Tibial nerve (tissue), 4 donors: ENCODE data around the gene TTC3. TPM values are rescaled to one million over a fixed set of nuclear protein-coding genes. Genes with fewer than 3 reads are reported as not detected.

Experiments used
- DNase-seq, 2 donors: peaks; one replicate each; pipeline ENCODE4 v3.0.0-alpha.2; 2019; ENCODE audit warnings: low spot score in 2 of 2
- H3K27ac ChIP-seq, 4 donors: fragments of 200-600 bp; sonication (generic) in 3 of 4; one replicate each; pipeline ENCODE4 v1.5.1; 2017 to 2019; ENCODE audit warnings: mild to moderate bottlenecking in 1 of 4
- H3K27me3 ChIP-seq, 2 donors: fragments of 200-600 bp; sonication (generic) in 1 of 2; one replicate each; pipeline versions ENCODE4 v1.5.1 to v1.6.0; 2017 to 2019
- H3K36me3 ChIP-seq, 3 donors: fragments of 200-600 bp; sonication (generic); one replicate each; pipeline ENCODE4 v1.5.1; 2018 to 2019
- H3K4me1 ChIP-seq, 4 donors: fragments of 200-600 bp; sonication (generic) in 3 of 4; one replicate each; pipeline ENCODE4 v1.5.1; 2017 to 2019
- H3K4me3 ChIP-seq, 4 donors: fragments of 200-600 bp; sonication (generic) in 3 of 4; one replicate each; pipeline ENCODE4 v1.5.1; 2017 to 2019; ENCODE audit warnings: mild to moderate bottlenecking in 1 of 4, moderate library complexity in 1 of 4
- H3K9me3 ChIP-seq, 4 donors: fragments of 200-600 bp; sonication (generic) in 3 of 4; one replicate each; pipeline ENCODE4 v1.5.1; 2017 to 2019
- CTCF ChIP-seq, 5 experiments: fragments of 200-600 bp in 3 of 5; fragments of 450-650 bp in 2 of 5; sonication (generic) in 3 of 5; IDR thresholded peaks; one replicate each; pipeline ENCODE4 v1.5.1; 2016 to 2019; ENCODE audit warnings: antibody characterized with exemption in 5 of 5, mild to moderate bottlenecking in 3 of 5, moderate library complexity in 2 of 5
- EP300 ChIP-seq, 2 donors: sonication (generic); formaldehyde crosslinking; IDR thresholded peaks; one replicate each; pipeline ENCODE4 v1.6.1; 2017; ENCODE audit warnings: antibody characterized with exemption in 2 of 2, mild to moderate bottlenecking in 1 of 2
- POLR2A ChIP-seq, 2 donors: fragments of 450-650 bp; IDR thresholded peaks; one replicate each; pipeline ENCODE4 v1.6.1; 2017; ENCODE audit warnings: antibody characterized with exemption in 2 of 2, mild to moderate bottlenecking in 2 of 2, moderate library complexity in 2 of 2
- WGBS, 2 donors: methylation state at CpG; one replicate each; pipeline ENCODE4 v1.1.5; 2018; 5-methylcytosine and 5-hydroxymethylcytosine counted together
- total RNA-seq, 4 donors: library from RNA; depleted of rRNA; stranded (reverse); fragments of >200 nt; gene quantifications; one replicate each; pipeline ENCODE4 v1.1.0, GENCODE V29; 2016

TTC3 gene
- total RNA-seq, 4 donors from 2014 or later = 136 to 259 (median 158) TPM

- peaks cover 0 to 67% (median 2%) of the 10 kb centered on the region in 3 donors for H3K36me3 ChIP-seq
- DNase-seq = no peak
- 99 to 100% methylated on average over 3 of the region's 3 CpGs for WGBS, 2 donors
- H3K27ac ChIP-seq = no peak overlapping the region
- H3K27me3 ChIP-seq = no peaks in the 10 kb centered on the region
- H3K4me3 ChIP-seq = no peak overlapping the region
- H3K4me1 ChIP-seq = no peaks in the 10 kb centered on the region
- no peak for TF ChIP-seq POLR2A (IDR thresholded peaks at IDR 0.05)
- H3K9me3 ChIP-seq = no peaks in the 10 kb centered on the region
These were observed 110.7 kb downstream of the TTC3 start for GRCh38 chr21:37183749-37184148.

- H3K4me1 ChIP-seq = no peaks in the 10 kb centered on the region
- TF ChIP-seq CTCF (IDR thresholded peaks at IDR 0.05) = no peak
- DNase-seq = no peak
- no peaks in the 10 kb centered on the region for H3K27me3 ChIP-seq
- no peak overlapping the region for H3K27ac ChIP-seq
- no peaks in the 10 kb centered on the region for H3K9me3 ChIP-seq
- H3K4me3 ChIP-seq = no peak overlapping the region
- H3K36me3 ChIP-seq = peaks cover 0 to 68% (median 2%) of the 10 kb centered on the region in 3 donors
- WGBS, 2 donors = 91 to 93% methylated on average over 9 of the region's 9 CpGs
These were observed 111.9 kb downstream of the TTC3 start for GRCh38 chr21:37184784-37185593.

GRCh38 chr21:37186983-37187382 lies 113.9 kb downstream of the TTC3 start:
- WGBS, 2 donors = 81 to 89% methylated on average over 2 of the region's 2 CpGs
- TF ChIP-seq POLR2A (IDR thresholded peaks at IDR 0.05) = no peak
- TF ChIP-seq CTCF (IDR thresholded peaks at IDR 0.05) = no peak
- no peak for TF ChIP-seq EP300 (IDR thresholded peaks at IDR 0.05)
- H3K36me3 ChIP-seq = peaks cover 0 to 81% (median 2%) of the 10 kb centered on the region in 3 donors
- H3K9me3 ChIP-seq = no peaks in the 10 kb centered on the region
- H3K4me1 ChIP-seq = no peaks in the 10 kb centered on the region
- no peaks in the 10 kb centered on the region for H3K27me3 ChIP-seq
- no peak overlapping the region for H3K4me3 ChIP-seq
- DNase-seq = no peak
- no peak overlapping the region for H3K27ac ChIP-seq

GRCh38 chr21:37188825-37189224 lies 115.8 kb downstream of the TTC3 start:
- whole genome bisulfite sequencing, 2 donors = 95% methylated on average over 1 of the region's 1 CpG
- Histone ChIP-seq H3K4me1 (no peaks in the 10 kb centered on the region), H3K27me3 (no peaks in the 10 kb centered on the region), H3K9me3 (no peaks in the 10 kb centered on the region), H3K4me3 (no peak overlapping the region), H3K36me3 (peaks cover 0 to 90% (median 0%) of the 10 kb centered on the region in 3 donors), H3K27ac (no peak overlapping the region)
- no peak for DNase-seq
- TF ChIP-seq CTCF (IDR thresholded peaks at IDR 0.05) = no peak
- no peak for TF ChIP-seq EP300 (IDR thresholded peaks at IDR 0.05)
- no peak for TF ChIP-seq POLR2A (IDR thresholded peaks at IDR 0.05)

- Histone ChIP-seq H3K36me3 (peaks cover 0 to 95% (median 4%) of the 10 kb centered on the region in 3 donors), H3K27me3 (no peaks in the 10 kb centered on the region), H3K4me3 (no peak overlapping the region), H3K27ac (no peak overlapping the region), H3K9me3 (no peaks in the 10 kb centered on the region), H3K4me1 (no peaks in the 10 kb centered on the region)
- DNase-seq = no peak
- no peak for TF ChIP-seq EP300 (IDR thresholded peaks at IDR 0.05)
- TF ChIP-seq POLR2A (IDR thresholded peaks at IDR 0.05) = no peak
- no peak for TF ChIP-seq CTCF (IDR thresholded peaks at IDR 0.05)
- WGBS, 2 donors = 53 to 60% methylated on average over 2 of the region's 2 CpGs
These were observed 119.0 kb downstream of the TTC3 start for GRCh38 chr21:37192019-37192418.
